Measurements from ENCODE around the gene KATNBL1.
A peak's percentile ranks its signal among the peaks of the same experiment; 100 is the strongest.

Gene KATNBL1, protein sequence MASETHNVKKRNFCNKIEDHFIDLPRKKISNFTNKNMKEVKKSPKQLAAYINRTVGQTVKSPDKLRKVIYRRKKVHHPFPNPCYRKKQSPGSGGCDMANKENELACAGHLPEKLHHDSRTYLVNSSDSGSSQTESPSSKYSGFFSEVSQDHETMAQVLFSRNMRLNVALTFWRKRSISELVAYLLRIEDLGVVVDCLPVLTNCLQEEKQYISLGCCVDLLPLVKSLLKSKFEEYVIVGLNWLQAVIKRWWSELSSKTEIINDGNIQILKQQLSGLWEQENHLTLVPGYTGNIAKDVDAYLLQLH

DNA sequence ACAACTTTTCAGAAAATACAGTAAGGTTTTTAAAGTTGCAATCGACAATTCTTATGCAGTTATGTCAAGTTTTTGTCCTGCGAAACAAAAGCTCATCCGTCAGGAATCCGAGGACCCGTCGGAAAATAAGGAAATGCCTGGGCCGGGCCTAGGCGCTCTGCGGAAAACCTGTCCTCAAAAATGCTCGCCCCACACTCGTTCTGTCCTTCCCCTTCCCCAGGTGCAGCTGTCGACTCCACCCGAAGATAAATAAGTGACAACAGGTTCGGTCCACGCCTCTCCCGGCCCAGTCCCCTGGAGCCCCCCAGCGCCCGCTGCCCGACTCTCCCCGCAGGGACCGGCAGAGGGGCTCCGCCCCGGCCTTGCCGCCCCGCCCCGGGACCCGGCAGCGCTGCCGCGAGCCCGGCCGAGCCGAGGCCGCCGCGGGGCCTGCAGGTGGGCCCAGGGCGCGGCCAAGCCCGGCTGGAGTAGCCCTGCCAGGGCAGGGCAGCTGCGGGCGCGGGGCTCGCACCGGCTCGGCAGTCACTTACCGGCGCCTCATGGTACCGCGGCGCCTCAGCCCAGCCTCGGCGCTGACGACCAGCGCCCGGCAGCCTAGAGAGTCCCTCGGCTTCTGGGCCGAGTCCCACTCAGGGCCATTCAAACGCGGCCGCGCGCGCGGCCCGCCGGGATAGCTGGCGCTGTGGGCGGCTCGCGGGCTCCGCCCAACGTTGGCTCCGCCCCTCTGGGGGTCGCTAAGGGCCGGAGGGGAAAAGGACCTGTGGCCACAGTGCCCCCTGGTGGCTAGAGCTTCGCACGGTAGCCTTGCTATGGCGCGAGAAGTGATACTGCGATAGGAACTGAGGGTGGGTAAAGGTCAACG lies at the start of gene KATNBL1:
Gene KATNBL1 (minus strand): TSS at position 676 of the 862 bp plus-strand sequence. CDS start 46,420 bp downstream, outside the sequence.
- peak; percentile 98 for DNase-seq (ENCODE audit: low read depth)
- Histone ChIP-seq H3K4me1 (ENCODE audit: control insufficient read depth, insufficient read depth, low read length) (peaks cover 9% of the 10 kb centered on the region), H3K27me3 (replicated peaks; ENCODE audit: control insufficient read depth, insufficient read depth, low read length) (no peaks in the 10 kb centered on the region), H3K36me3 (ENCODE audit: control insufficient read depth, insufficient read depth, low read length, severe bottlenecking) (no peaks in the 10 kb centered on the region), H3K9ac (ENCODE audit: low read length) (peak within 1 kb of the TSS; percentile 88), H3K4me3 (ENCODE audit: low read length) (peak within 1 kb of the TSS; percentile 95), H3K9me3 (ENCODE audit: control insufficient read depth, low read length) (no peaks in the 10 kb centered on the region)

DNA sequence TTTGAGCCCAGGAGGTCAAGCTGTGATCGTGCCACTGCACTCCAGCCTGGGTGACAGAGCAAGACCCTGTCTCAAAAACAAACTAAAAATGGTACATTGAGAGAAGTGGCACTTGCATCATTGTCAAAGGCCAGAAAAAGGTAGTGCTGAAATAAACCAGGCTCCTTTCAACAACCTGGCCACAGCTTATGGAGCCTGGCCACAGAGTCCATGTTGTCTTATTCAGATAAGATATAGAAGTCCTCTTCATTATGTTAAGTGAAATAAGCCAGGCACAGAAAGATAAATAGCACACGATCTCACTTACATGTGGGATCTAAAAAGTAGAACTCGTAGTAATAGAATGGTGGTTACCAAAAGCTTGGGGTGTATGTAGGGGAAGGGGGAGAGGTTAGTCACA lies 49.7 kb upstream of the KATNBL1 start:
- H3K9ac ChIP-seq (ENCODE audit: low read length) = no peak overlapping the region
- no peaks in the 10 kb centered on the region for H3K9me3 ChIP-seq (ENCODE audit: control insufficient read depth, low read length)
- no peak for DNase-seq (ENCODE audit: low read depth)
- H3K36me3 ChIP-seq (ENCODE audit: control insufficient read depth, insufficient read depth, low read length, severe bottlenecking) = peaks cover 25% of the 10 kb centered on the region
- H3K27me3 ChIP-seq (replicated peaks; ENCODE audit: control insufficient read depth, insufficient read depth, low read length) = no peaks in the 10 kb centered on the region
- no peaks in the 10 kb centered on the region for H3K4me1 ChIP-seq (ENCODE audit: control insufficient read depth, insufficient read depth, low read length)
- H3K4me3 ChIP-seq (ENCODE audit: low read length) = no peak overlapping the region

DNA sequence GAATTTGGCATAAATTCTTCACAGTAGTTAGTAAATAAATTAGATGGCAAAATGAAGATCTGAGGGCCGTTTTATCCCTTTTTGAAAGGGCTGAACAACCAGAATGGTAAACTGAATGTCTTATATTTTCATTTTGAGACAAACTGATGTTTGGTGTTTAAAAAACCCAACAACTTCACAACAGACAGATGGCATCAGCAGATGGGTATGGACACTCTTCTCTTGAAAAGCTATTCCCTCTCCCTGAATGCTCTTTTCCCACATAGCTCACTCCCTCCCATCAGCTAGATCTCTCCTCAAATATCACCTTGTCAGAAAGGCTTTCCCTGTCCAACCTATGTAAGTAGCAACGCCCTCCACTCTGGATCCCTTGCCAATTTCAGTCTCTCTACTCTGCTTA lies 48.3 kb upstream of the KATNBL1 start:
- DNase-seq (ENCODE audit: low read depth) = no peak
- H3K36me3 ChIP-seq (ENCODE audit: control insufficient read depth, insufficient read depth, low read length, severe bottlenecking) = peaks cover 39% of the 10 kb centered on the region
- H3K4me1 ChIP-seq (ENCODE audit: control insufficient read depth, insufficient read depth, low read length) = no peaks in the 10 kb centered on the region
- H3K9me3 ChIP-seq (ENCODE audit: control insufficient read depth, low read length) = no peaks in the 10 kb centered on the region
- no peak overlapping the region for H3K4me3 ChIP-seq (ENCODE audit: low read length)
- no peaks in the 10 kb centered on the region for H3K27me3 ChIP-seq (replicated peaks; ENCODE audit: control insufficient read depth, insufficient read depth, low read length)
- no peak overlapping the region for H3K9ac ChIP-seq (ENCODE audit: low read length)

DNA sequence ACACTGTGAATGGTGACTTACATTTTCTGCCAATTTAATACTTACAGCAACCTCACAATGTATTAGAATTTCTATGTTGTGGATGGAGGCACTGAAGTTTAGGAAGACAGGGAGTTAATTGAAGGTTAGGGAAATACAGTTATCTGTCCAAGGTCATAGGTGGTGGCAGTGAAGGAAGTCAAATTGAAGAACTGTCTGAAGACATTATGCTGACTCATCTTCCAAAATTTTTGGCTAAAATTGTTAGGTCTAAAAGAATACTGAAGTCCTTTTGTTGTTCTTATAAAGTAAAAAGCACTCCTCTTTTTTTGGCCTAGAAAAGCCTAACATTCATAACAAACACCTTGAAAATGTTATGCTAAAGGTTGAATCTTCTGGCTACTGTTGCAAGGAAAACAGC lies 42.6 kb upstream of the KATNBL1 start:
- no peak for DNase-seq (ENCODE audit: low read depth)
- Histone ChIP-seq H3K9me3 (ENCODE audit: control insufficient read depth, low read length) (no peaks in the 10 kb centered on the region), H3K9ac (ENCODE audit: low read length) (no peak overlapping the region), H3K4me1 (ENCODE audit: control insufficient read depth, insufficient read depth, low read length) (peaks cover 4% of the 10 kb centered on the region), H3K4me3 (ENCODE audit: low read length) (no peak overlapping the region), H3K27me3 (replicated peaks; ENCODE audit: control insufficient read depth, insufficient read depth, low read length) (no peaks in the 10 kb centered on the region), H3K36me3 (ENCODE audit: control insufficient read depth, insufficient read depth, low read length, severe bottlenecking) (peaks cover 56% of the 10 kb centered on the region)

DNA sequence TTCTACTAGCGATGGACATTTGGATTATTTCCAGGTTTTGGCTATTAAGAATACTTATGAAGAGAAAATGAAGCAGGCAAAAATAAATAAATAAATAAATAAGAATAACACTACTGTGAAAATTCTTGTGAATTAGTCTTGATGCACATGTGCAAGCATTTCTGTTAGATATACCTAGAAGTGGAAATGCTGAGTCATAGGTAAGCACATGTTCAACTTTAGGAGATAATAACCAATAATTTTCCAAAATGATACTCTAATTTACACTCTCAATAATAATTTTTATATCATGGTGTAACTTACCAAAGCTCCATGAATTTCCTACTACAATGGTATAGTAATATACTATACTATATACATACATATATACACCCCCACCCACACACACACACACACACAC lies 38.3 kb upstream of the KATNBL1 start:
- H3K27me3 ChIP-seq (replicated peaks; ENCODE audit: control insufficient read depth, insufficient read depth, low read length) = no peaks in the 10 kb centered on the region
- no peak overlapping the region for H3K9ac ChIP-seq (ENCODE audit: low read length)
- H3K9me3 ChIP-seq (ENCODE audit: control insufficient read depth, low read length) = no peaks in the 10 kb centered on the region
- peaks cover 4% of the 10 kb centered on the region for H3K4me1 ChIP-seq (ENCODE audit: control insufficient read depth, insufficient read depth, low read length)
- H3K4me3 ChIP-seq (ENCODE audit: low read length) = no peak overlapping the region
- DNase-seq (ENCODE audit: low read depth) = no peak
- H3K36me3 ChIP-seq (ENCODE audit: control insufficient read depth, insufficient read depth, low read length, severe bottlenecking) = peaks cover 46% of the 10 kb centered on the region

DNA sequence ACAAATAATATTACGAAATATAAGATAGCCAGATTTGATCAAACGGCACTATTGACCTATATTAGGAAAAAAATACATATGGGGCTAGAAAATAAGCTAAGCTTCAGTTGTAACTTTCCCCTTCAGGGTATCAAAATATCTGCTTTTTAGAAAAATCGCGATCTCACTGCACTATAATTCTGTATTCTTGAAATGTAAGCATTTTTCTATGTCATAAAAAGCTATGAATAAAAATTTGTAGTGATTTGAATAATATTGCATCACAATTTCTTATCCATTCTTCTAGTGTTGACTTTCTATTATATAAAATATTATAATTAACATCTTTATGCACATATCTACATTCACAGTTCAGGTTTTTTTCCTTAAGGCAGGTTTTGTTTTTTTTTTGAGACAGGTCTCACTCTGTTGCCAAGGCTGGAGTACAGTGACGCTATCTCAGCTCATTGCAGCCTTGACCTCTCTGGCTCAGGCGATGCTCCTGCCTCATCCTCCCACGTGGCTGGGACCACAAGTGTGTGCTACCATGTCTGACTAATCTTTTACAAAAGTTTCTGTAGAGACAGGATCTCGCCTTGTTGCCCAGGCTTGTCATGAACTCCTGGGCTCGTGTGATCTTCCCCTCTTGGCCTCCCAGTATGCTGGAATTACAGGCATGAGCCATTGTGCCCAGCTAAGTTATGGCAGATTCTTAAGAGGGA lies 36.5 kb upstream of the KATNBL1 start:
- no peak for DNase-seq (ENCODE audit: low read depth)
- Histone ChIP-seq H3K36me3 (ENCODE audit: control insufficient read depth, insufficient read depth, low read length, severe bottlenecking) (peaks cover 36% of the 10 kb centered on the region), H3K9me3 (ENCODE audit: control insufficient read depth, low read length) (no peaks in the 10 kb centered on the region), H3K9ac (ENCODE audit: low read length) (no peak overlapping the region), H3K27me3 (replicated peaks; ENCODE audit: control insufficient read depth, insufficient read depth, low read length) (no peaks in the 10 kb centered on the region), H3K4me3 (ENCODE audit: low read length) (no peak overlapping the region), H3K4me1 (ENCODE audit: control insufficient read depth, insufficient read depth, low read length) (no peaks in the 10 kb centered on the region)

DNA sequence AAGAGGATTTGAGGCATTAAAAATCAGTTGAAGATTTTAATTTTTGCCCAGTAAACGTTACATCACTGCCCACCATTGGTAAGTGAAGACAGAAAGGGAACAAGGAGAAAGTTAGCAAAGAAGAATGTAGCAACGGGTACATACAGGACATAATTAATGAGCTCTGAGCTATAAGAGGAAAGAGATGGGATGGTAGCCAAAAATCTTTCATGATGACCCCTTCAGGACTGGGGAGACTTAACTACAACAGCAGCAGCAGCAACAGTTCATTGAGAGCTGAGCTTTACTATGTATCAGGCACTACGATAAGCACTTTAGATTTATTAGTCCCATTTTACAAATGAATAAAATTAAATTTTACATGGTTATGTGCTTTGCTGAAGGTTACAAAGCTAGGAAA lies 33.3 kb upstream of the KATNBL1 start:
- DNase-seq (ENCODE audit: low read depth) = no peak
- Histone ChIP-seq H3K4me1 (ENCODE audit: control insufficient read depth, insufficient read depth, low read length) (peaks cover 11% of the 10 kb centered on the region), H3K9ac (ENCODE audit: low read length) (no peak overlapping the region), H3K36me3 (ENCODE audit: control insufficient read depth, insufficient read depth, low read length, severe bottlenecking) (peaks cover 18% of the 10 kb centered on the region), H3K27me3 (replicated peaks; ENCODE audit: control insufficient read depth, insufficient read depth, low read length) (no peaks in the 10 kb centered on the region), H3K9me3 (ENCODE audit: control insufficient read depth, low read length) (no peaks in the 10 kb centered on the region), H3K4me3 (ENCODE audit: low read length) (no peak overlapping the region)

DNA sequence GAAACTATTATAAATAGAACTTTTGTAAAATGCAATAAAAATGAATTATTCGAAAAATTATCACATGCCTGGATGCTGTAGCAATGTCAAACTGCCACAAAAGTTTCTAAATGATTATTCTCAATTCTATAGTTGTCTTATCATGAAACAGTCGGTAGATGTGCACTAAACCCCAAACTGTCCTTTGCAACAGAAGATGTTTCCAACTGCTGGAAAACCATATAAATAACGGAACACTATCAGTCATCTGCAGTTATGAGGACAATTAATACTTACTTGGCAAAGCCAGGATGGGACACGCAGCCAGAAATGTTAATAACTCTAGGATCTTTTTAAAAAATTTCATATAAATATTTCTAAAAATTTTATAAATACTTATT lies 32.4 kb upstream of the KATNBL1 start:
- Histone ChIP-seq H3K27me3 (replicated peaks; ENCODE audit: control insufficient read depth, insufficient read depth, low read length) (no peaks in the 10 kb centered on the region), H3K9ac (ENCODE audit: low read length) (no peak overlapping the region), H3K4me1 (ENCODE audit: control insufficient read depth, insufficient read depth, low read length) (peaks cover 11% of the 10 kb centered on the region), H3K4me3 (ENCODE audit: low read length) (no peak overlapping the region), H3K9me3 (ENCODE audit: control insufficient read depth, low read length) (no peaks in the 10 kb centered on the region), H3K36me3 (ENCODE audit: control insufficient read depth, insufficient read depth, low read length, severe bottlenecking) (peaks cover 18% of the 10 kb centered on the region)
- no peak for DNase-seq (ENCODE audit: low read depth)

DNA sequence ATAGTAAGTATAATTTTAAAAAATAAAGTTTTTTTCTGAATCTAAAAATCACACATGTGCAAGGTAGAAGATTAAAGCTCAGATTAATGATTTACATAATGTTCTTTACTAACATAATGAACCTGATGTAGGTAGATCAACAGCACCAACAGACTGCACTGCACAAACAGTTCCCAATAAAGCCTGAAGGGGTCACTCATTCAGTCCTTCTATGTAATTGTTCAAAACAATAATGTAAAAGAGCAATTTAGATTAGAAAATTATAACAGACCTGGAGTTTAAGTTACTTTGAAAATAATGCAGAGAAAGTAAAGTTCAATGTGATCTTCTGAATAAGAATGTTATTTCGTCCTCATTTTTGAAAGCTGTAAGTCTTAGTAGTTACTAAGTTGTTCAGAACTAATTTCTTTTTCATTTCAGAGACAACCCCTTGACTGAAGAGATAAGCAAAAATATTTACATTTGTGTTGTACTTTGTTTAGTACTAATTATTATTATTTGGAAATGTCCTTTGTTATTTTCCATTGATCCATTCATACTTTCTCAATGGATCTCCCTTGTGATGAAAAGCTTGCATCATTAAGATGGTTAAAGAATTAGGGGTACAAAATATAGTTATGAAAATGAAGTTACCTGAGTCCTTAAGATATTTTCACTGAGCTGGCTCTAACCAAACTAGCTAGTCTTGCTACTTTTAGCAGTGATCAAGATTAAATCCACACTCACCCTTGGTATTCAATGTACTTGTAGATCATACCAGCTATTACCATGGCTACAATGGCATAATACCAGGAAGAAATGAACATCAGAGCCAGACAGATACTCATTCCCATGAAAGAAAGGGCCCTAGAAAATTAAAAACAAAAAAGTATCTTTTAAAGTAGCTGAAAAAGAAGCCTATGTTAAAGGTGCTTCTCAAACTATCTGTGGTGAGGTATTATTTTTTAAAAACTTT lies 31.8 kb upstream of the KATNBL1 start:
- H3K9ac ChIP-seq (ENCODE audit: low read length) = no peak overlapping the region
- DNase-seq (ENCODE audit: low read depth) = peak; percentile 67

DNA sequence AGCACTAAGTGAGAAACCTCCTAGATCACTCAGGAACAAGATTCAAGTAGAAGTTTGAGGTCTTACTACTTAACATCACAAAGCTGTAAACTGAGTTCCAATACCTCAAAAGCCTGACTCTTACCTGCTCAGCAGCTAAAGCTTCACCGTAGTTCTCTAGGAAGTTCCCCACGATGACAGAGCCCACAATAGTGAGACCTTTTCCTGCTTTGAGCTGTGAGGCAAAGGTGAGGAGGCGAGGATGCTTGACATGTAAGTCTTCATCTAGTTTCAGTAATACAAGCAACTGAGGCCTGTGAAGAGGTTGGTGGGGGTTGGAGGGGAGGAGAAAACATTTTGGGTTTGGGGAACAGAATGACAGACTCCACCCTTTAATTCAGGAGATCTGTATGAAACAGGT lies 30.6 kb upstream of the KATNBL1 start:
- H3K4me1 ChIP-seq (ENCODE audit: control insufficient read depth, insufficient read depth, low read length) = peaks cover 11% of the 10 kb centered on the region

More for the DNA sequence above, 31.8 kb upstream of the KATNBL1 start:
- peaks cover 18% of the 10 kb centered on the region for H3K36me3 ChIP-seq (ENCODE audit: control insufficient read depth, insufficient read depth, low read length, severe bottlenecking)
- peaks cover 11% of the 10 kb centered on the region for H3K4me1 ChIP-seq (ENCODE audit: control insufficient read depth, insufficient read depth, low read length)
- H3K4me3 ChIP-seq (ENCODE audit: low read length) = no peak overlapping the region
- H3K27me3 ChIP-seq (replicated peaks; ENCODE audit: control insufficient read depth, insufficient read depth, low read length) = no peaks in the 10 kb centered on the region
- H3K9me3 ChIP-seq (ENCODE audit: control insufficient read depth, low read length) = no peaks in the 10 kb centered on the region

More for the DNA sequence above, 30.6 kb upstream of the KATNBL1 start:
- no peaks in the 10 kb centered on the region for H3K9me3 ChIP-seq (ENCODE audit: control insufficient read depth, low read length)
- no peak overlapping the region for H3K4me3 ChIP-seq (ENCODE audit: low read length)
- H3K36me3 ChIP-seq (ENCODE audit: control insufficient read depth, insufficient read depth, low read length, severe bottlenecking) = peaks cover 29% of the 10 kb centered on the region
- H3K27me3 ChIP-seq (replicated peaks; ENCODE audit: control insufficient read depth, insufficient read depth, low read length) = no peaks in the 10 kb centered on the region
- no peak for DNase-seq (ENCODE audit: low read depth)
- no peak overlapping the region for H3K9ac ChIP-seq (ENCODE audit: low read length)

Measured in adipocyte (in vitro differentiated cells).